OCI-LY1 (cell line): ENCODE measurements around the gene C10orf62.

Experiments used
- EZH2 ChIP-seq: fragments of 200-600 bp; sonication (generic), shearing (Covaris generic); IDR thresholded peaks from 2 replicates; pipeline ENCODE4 v1.8.0; 2017; ENCODE audit warnings: borderline replicate concordance, mixed run types, mild to moderate bottlenecking, antibody characterized with exemption, low read length, moderate library complexity, mixed read lengths
- TF ChIP-seq, protein P1 (sequence below): fragments of 200-600 bp; sonication (generic), shearing (Covaris generic); IDR thresholded peaks from 2 replicates; pipeline ENCODE4 v1.5.1; 2017; ENCODE audit warnings: mild to moderate bottlenecking, antibody characterized with exemption, low read length, moderate library complexity, mixed read lengths

DNA sequence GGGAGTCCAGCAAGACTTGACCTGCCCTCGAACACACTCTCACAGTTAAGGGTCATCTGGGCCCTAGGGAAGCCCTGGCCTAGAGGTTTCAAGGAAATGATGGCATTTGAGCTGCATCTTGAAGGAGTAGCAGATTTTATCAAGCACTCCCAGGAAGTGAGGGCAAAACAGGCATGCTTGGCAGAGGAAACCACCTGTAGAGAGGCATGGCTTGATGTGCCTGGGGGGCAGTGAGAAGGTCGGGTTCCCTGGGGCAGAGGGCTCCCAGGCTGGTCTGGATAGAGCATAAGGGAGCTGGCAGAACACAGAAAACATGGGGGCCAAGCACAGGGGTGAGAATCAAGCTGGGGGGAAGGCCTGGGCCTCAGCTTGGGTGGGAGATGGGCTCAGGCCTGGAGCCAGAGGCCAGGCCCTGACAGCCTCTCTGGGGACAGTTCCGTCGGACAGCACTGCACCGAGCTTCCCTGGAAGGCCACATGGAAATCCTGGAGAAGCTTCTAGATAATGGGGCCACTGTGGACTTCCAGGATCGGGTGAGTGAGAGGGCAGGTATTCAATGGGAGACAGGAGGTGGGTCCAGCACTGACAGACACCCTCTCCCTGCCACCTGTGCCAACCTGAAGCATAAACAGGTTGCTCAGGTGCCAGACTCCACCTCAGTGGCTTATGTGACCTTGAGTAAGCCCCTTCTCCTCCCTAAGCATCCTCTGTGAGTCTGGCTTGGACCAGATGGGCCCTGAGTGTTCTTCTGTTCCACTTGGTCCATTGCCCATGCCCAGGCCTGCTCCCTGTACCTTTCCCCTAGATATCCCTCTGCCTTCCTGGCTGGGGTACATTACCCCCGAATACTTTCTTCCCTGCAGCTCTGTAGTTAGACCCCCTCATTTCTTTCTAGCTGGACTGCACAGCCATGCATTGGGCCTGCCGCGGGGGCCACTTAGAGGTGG lies 8.8 kb upstream of the C10orf62 start:
- TF ChIP-seq, protein P1, sequence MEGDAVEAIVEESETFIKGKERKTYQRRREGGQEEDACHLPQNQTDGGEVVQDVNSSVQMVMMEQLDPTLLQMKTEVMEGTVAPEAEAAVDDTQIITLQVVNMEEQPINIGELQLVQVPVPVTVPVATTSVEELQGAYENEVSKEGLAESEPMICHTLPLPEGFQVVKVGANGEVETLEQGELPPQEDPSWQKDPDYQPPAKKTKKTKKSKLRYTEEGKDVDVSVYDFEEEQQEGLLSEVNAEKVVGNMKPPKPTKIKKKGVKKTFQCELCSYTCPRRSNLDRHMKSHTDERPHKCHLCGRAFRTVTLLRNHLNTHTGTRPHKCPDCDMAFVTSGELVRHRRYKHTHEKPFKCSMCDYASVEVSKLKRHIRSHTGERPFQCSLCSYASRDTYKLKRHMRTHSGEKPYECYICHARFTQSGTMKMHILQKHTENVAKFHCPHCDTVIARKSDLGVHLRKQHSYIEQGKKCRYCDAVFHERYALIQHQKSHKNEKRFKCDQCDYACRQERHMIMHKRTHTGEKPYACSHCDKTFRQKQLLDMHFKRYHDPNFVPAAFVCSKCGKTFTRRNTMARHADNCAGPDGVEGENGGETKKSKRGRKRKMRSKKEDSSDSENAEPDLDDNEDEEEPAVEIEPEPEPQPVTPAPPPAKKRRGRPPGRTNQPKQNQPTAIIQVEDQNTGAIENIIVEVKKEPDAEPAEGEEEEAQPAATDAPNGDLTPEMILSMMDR, result no peak
- no peak for TF ChIP-seq EZH2
